ENCODE measurements around the gene RHOBTB1.

Gene RHOBTB1

DNA sequence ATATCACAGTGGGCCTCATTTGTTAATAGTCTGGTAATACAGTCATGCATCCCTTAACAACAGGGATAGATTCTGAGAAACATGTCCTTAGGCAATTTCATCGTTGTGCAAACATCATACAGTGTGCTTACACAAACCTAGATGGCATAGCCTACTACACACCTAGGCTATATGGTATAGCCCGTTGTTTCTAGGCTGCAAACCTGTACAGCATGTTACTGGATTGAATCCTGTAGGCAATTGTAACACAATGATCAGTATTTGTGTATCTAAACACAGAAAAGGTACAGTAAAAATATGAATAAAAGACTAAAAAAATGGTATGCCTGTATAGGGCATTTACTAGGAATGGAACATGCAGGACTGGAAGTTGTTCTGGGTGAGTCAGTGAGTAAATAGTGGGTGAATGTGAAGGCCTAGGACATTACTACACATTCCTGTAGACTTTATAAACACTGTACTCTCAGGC lies 12.0 kb upstream of the RHOBTB1 start:
- Histone ChIP-seq H3K4me3 (ENCODE audit: low read length in 2 of 2) (no peak overlapping the region), H2BK15ac (ENCODE audit: low read length) (no peak overlapping the region), H2AK5ac (ENCODE audit: low read depth, low read length) (no peak overlapping the region), H3K9ac (ENCODE audit: low read depth, low read length, poor library complexity) (no peak overlapping the region), H3K23ac (ENCODE audit: low read depth, low read length, poor library complexity) (no peak overlapping the region), H3K4me2 (ENCODE audit: insufficient read depth, low read length, poor library complexity, severe bottlenecking) (no peak overlapping the region), H3K79me1 (ENCODE audit: low read depth, low read length) (no peaks in the 10 kb centered on the region), H3K27me3 (ENCODE audit: control insufficient read depth in 3 of 3, insufficient read depth in 3 of 3, low read depth in 1 of 3, low read length in 3 of 3) (no peaks in the 10 kb centered on the region), H4K8ac (ENCODE audit: low read depth, low read length) (no peak overlapping the region), H2BK5ac (ENCODE audit: low read length) (no peak overlapping the region), H3K4ac (ENCODE audit: low read length) (no peak overlapping the region), H3K36me3 (replicated peaks in 1 of 2; ENCODE audit: control insufficient read depth in 2 of 2, insufficient read depth in 2 of 2, low read length in 2 of 2) (no peaks in the 10 kb centered on the region), H3K9me3 (replicated peaks in 1 of 2; ENCODE audit: control insufficient read depth in 2 of 2, insufficient read depth in 1 of 2, low read depth in 1 of 2, low read length in 2 of 2) (no peaks in the 10 kb centered on the region), H2AFZ (ENCODE audit: low read length) (no peak overlapping the region), H3K27ac (replicated peaks; ENCODE audit: low read length) (no peak overlapping the region), H2BK12ac (ENCODE audit: low read length) (no peak overlapping the region), H3K14ac (ENCODE audit: low read length) (no peak overlapping the region), H2BK120ac (ENCODE audit: low read depth, low read length) (no peak overlapping the region), H4K91ac (ENCODE audit: low read depth, low read length, poor library complexity) (no peak overlapping the region), H3K4me1 (ENCODE audit: control insufficient read depth in 2 of 2, insufficient read depth in 1 of 2, low read depth in 1 of 2, low read length in 2 of 2) (no peaks in the 10 kb centered on the region), H3K18ac (ENCODE audit: low read length) (no peak overlapping the region)
- no peak for DNase-seq (ENCODE audit: low spot score)
- WGBS, 2 donors (ENCODE audit: extremely low coverage in 2 of 2, insufficient read length in 2 of 2, insufficient replicate concordance in 1 of 2) = no CpG with 5 or more reads among the region's 2 CpGs

DNA sequence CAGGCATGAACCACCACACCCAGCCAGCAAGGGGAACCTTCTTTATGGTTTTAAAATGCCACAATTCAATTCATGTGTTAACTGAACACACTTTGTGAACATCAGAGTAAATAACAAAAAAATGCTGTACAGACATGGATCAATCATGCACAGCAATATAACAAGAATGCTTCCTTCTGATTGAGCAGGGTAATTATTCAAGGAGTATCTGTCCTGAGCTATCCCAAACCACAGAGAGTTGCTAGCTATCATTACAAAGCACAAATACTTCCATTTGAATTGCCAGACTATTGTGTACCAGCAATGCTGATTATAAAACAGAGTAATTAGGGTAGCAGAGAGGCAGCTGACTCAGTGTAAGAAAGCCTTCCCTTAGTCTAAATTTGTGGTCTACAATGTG lies 11.3 kb upstream of the RHOBTB1 start:
- Histone ChIP-seq H3K4me1 (ENCODE audit: control insufficient read depth in 2 of 2, insufficient read depth in 1 of 2, low read depth in 1 of 2, low read length in 2 of 2) (no peaks in the 10 kb centered on the region), H3K36me3 (replicated peaks in 1 of 2; ENCODE audit: control insufficient read depth in 2 of 2, insufficient read depth in 2 of 2, low read length in 2 of 2) (no peaks in the 10 kb centered on the region), H2BK5ac (ENCODE audit: low read length) (no peak overlapping the region), H2AFZ (ENCODE audit: low read length) (no peak overlapping the region), H3K27me3 (ENCODE audit: control insufficient read depth in 3 of 3, insufficient read depth in 3 of 3, low read depth in 1 of 3, low read length in 3 of 3) (no peaks in the 10 kb centered on the region), H3K18ac (ENCODE audit: low read length) (no peak overlapping the region), H3K14ac (ENCODE audit: low read length) (no peak overlapping the region), H2BK15ac (ENCODE audit: low read length) (no peak overlapping the region), H2AK5ac (ENCODE audit: low read depth, low read length) (no peak overlapping the region), H3K27ac (replicated peaks; ENCODE audit: low read length) (no peak overlapping the region), H3K4me2 (ENCODE audit: insufficient read depth, low read length, poor library complexity, severe bottlenecking) (no peak overlapping the region), H2BK120ac (ENCODE audit: low read depth, low read length) (no peak overlapping the region), H3K23ac (ENCODE audit: low read depth, low read length, poor library complexity) (no peak overlapping the region), H3K79me1 (ENCODE audit: low read depth, low read length) (no peaks in the 10 kb centered on the region), H4K91ac (ENCODE audit: low read depth, low read length, poor library complexity) (no peak overlapping the region), H3K4ac (ENCODE audit: low read length) (no peak overlapping the region), H3K9ac (ENCODE audit: low read depth, low read length, poor library complexity) (no peak overlapping the region), H3K9me3 (replicated peaks in 1 of 2; ENCODE audit: control insufficient read depth in 2 of 2, insufficient read depth in 1 of 2, low read depth in 1 of 2, low read length in 2 of 2) (no peaks in the 10 kb centered on the region), H4K8ac (ENCODE audit: low read depth, low read length) (no peak overlapping the region), H3K4me3 (ENCODE audit: low read length in 2 of 2) (no peak overlapping the region), H2BK12ac (ENCODE audit: low read length) (no peak overlapping the region)
- no peak for DNase-seq (ENCODE audit: low spot score)

DNA sequence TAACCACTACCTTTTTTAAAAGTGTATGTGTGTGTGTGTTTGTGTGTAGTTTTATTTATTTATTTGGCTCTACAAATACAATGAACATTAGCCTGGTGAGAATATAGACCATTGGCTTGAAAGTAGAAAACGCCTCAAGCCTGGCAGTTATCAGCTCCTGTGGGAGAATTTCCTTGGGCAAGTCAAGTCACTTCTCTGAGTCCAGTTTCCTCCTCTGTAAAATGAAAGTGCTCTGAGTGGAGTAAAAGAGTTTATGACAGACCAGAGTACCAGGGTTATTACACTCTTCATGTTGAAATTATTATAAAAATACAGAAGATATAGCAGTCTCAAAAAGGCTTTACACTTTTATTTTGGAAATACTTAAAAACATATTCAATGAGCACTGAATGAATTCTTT lies 10.1 kb upstream of the RHOBTB1 start:
- Histone ChIP-seq H3K79me1 (ENCODE audit: low read depth, low read length) (no peaks in the 10 kb centered on the region), H2BK15ac (ENCODE audit: low read length) (no peak overlapping the region), H2BK120ac (ENCODE audit: low read depth, low read length) (no peak overlapping the region), H2AFZ (ENCODE audit: low read length) (no peak overlapping the region), H4K8ac (ENCODE audit: low read depth, low read length) (no peak overlapping the region), H2AK5ac (ENCODE audit: low read depth, low read length) (no peak overlapping the region), H3K9ac (ENCODE audit: low read depth, low read length, poor library complexity) (no peak overlapping the region), H3K9me3 (replicated peaks in 1 of 2; ENCODE audit: control insufficient read depth in 2 of 2, insufficient read depth in 1 of 2, low read depth in 1 of 2, low read length in 2 of 2) (no peaks in the 10 kb centered on the region), H2BK12ac (ENCODE audit: low read length) (no peak overlapping the region), H3K4me3 (ENCODE audit: low read length in 2 of 2) (no peak overlapping the region), H3K36me3 (replicated peaks in 1 of 2; ENCODE audit: control insufficient read depth in 2 of 2, insufficient read depth in 2 of 2, low read length in 2 of 2) (no peaks in the 10 kb centered on the region), H3K4me1 (ENCODE audit: control insufficient read depth in 2 of 2, insufficient read depth in 1 of 2, low read depth in 1 of 2, low read length in 2 of 2) (no peaks in the 10 kb centered on the region), H3K14ac (ENCODE audit: low read length) (no peak overlapping the region), H3K4ac (ENCODE audit: low read length) (no peak overlapping the region), H2BK5ac (ENCODE audit: low read length) (no peak overlapping the region), H3K27me3 (ENCODE audit: control insufficient read depth in 3 of 3, insufficient read depth in 3 of 3, low read depth in 1 of 3, low read length in 3 of 3) (no peaks in the 10 kb centered on the region), H3K4me2 (ENCODE audit: insufficient read depth, low read length, poor library complexity, severe bottlenecking) (no peak overlapping the region), H3K27ac (replicated peaks; ENCODE audit: low read length) (no peak overlapping the region), H4K91ac (ENCODE audit: low read depth, low read length, poor library complexity) (no peak overlapping the region), H3K23ac (ENCODE audit: low read depth, low read length, poor library complexity) (no peak overlapping the region), H3K18ac (ENCODE audit: low read length) (no peak overlapping the region)
- DNase-seq (ENCODE audit: low spot score) = no peak
- WGBS, 2 donors (ENCODE audit: extremely low coverage in 2 of 2, insufficient read length in 2 of 2, insufficient replicate concordance in 1 of 2) = no CpG with 5 or more reads among the region's 1 CpG

DNA sequence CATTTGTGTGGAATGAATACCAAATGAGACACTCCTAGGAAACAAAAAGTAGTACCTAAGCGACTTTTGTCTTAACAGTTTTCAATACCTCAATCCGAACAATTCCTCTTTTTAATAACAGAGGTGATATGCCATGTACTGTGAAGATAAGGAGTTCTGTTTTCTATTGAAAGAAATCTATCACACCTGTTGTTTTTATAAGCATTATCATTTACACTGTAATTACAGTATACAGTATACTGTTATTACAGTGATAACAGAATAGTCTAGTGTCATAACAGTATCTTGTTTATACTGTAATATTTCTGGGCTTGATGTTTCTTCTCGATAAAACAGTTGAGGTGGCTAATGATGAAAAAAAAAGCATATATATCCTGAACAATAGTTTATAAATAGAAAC lies 9.4 kb upstream of the RHOBTB1 start:
- Histone ChIP-seq H3K27me3 (ENCODE audit: control insufficient read depth in 3 of 3, insufficient read depth in 3 of 3, low read depth in 1 of 3, low read length in 3 of 3) (no peaks in the 10 kb centered on the region), H2BK5ac (ENCODE audit: low read length) (no peak overlapping the region), H2BK12ac (ENCODE audit: low read length) (no peak overlapping the region), H3K18ac (ENCODE audit: low read length) (no peak overlapping the region), H3K4me3 (ENCODE audit: low read length in 2 of 2) (no peak overlapping the region), H2BK120ac (ENCODE audit: low read depth, low read length) (no peak overlapping the region), H4K91ac (ENCODE audit: low read depth, low read length, poor library complexity) (no peak overlapping the region), H3K4ac (ENCODE audit: low read length) (no peak overlapping the region), H3K9me3 (replicated peaks in 1 of 2; ENCODE audit: control insufficient read depth in 2 of 2, insufficient read depth in 1 of 2, low read depth in 1 of 2, low read length in 2 of 2) (no peaks in the 10 kb centered on the region), H3K14ac (ENCODE audit: low read length) (no peak overlapping the region), H2BK15ac (ENCODE audit: low read length) (no peak overlapping the region), H2AFZ (ENCODE audit: low read length) (no peak overlapping the region), H3K36me3 (replicated peaks in 1 of 2; ENCODE audit: control insufficient read depth in 2 of 2, insufficient read depth in 2 of 2, low read length in 2 of 2) (no peaks in the 10 kb centered on the region), H3K79me1 (ENCODE audit: low read depth, low read length) (no peaks in the 10 kb centered on the region), H4K8ac (ENCODE audit: low read depth, low read length) (no peak overlapping the region), H2AK5ac (ENCODE audit: low read depth, low read length) (no peak overlapping the region), H3K4me2 (ENCODE audit: insufficient read depth, low read length, poor library complexity, severe bottlenecking) (no peak overlapping the region), H3K23ac (ENCODE audit: low read depth, low read length, poor library complexity) (no peak overlapping the region), H3K4me1 (ENCODE audit: control insufficient read depth in 2 of 2, insufficient read depth in 1 of 2, low read depth in 1 of 2, low read length in 2 of 2) (no peaks in the 10 kb centered on the region), H3K9ac (ENCODE audit: low read depth, low read length, poor library complexity) (no peak overlapping the region), H3K27ac (replicated peaks; ENCODE audit: low read length) (no peak overlapping the region)
- no CpG with 5 or more reads among the region's 3 CpGs for WGBS, 2 donors (ENCODE audit: extremely low coverage in 2 of 2, insufficient read length in 2 of 2, insufficient replicate concordance in 1 of 2)
- no peak for DNase-seq (ENCODE audit: low spot score)

All from neuronal stem cell (in vitro differentiated cells).